Fibroblast of the conjunctiva (primary cell): ENCODE measurements around the gene UGDH.
"Not testable (repeated sequence)": the region's sequence is repeated elsewhere in the genome, so short reads cannot be mapped to it uniquely, and the experiment has no call there.

ENCODE experiments used
- DNase-seq: peaks from one replicate; pipeline ENCODE4 v3.0.0-alpha.2; 2010; ENCODE audit warnings: low read depth

UGDH gene

GRCh38 chr4:39527296-39528060 lies at the start of gene UGDH:
TSS of gene UGDH (minus strand) at chr4:39527439. CDS start at chr4:39521512, 5,927 bp downstream.
- DNase-seq, result peak; percentile 99

DNA sequence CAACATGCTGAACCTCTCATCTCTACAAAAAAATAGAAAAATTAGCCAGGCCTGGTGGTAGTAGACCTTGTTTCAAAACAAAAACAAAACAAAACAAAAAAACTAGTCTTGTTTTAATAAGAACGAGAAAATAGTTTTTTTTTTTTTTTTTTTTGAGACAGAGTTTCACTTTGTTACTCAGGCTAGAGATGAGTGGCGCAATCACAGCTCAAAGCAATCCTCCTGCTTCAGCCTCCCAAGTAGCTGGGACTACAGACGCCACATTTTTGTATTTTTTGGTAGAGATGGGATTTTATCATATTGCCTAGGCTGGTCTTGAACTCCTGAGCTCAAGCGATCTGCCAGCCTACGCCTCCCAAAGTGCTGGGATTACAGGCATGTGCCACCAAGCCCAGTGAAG lies 47.7 kb upstream of the UGDH start:
- DNase-seq, result no peak

- DNase-seq, result no peak
These were observed 44.3 kb upstream of the UGDH start for GRCh38 chr4:39571504-39571903.

- no peak for DNase-seq
These were observed 43.8 kb upstream of the UGDH start for GRCh38 chr4:39571054-39571453.

DNA sequence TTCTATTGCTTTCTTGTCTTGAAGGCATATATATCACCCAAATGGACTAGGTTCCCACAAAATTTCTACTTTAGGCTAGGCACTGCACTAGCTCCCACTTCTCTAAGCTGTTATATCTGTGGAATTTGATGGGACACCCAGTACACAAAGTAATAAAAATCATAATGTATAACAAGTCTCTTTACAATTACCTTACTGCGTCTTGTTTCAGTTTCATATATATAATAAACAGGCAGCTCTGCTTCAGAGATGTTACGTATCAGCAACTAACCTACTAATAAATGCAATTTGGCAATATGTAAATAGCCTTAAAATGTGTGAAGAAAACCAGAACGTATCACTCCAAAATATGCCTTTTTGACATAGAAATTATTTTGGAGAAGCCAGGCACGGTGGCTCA lies 42.0 kb upstream of the UGDH start:
- DNase-seq, result no peak

- no peak for DNase-seq
These were observed 41.6 kb upstream of the UGDH start for GRCh38 chr4:39568805-39569204.

DNA sequence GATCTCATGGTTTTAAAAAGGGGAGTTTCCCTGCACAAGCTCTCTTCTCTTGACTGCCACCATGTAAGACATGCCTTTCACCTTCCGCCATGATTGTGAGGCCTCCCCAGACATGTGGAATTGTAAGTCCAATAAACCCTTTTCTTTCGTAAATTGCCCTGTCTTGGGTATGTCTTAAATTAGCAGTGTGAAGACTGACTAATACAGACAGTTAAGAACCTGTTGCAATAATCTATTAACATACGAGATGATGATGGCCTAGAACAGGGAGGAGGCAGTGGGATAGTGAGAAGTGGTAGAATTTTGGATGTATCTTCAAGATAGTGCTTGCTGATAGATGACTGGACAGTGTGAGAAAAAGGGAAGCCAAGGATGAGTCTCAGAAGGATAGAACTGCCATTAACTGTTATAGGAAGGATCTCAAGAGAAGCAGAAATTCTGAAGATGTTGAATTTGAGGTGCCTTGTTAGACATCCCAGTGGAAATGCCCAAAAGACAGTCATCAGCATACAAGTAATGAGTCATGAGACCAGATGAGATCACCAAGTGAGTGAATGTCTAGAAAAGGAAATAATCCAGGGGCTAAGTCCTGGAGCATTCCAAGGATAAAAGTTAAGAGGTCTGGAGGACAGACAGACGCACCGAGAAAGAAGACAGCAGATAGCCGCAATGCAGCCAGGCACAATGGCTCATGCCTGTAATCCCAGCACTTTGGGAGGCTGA lies 38.8 kb upstream of the UGDH start:
- DNase-seq, result peak; percentile 13

DNA sequence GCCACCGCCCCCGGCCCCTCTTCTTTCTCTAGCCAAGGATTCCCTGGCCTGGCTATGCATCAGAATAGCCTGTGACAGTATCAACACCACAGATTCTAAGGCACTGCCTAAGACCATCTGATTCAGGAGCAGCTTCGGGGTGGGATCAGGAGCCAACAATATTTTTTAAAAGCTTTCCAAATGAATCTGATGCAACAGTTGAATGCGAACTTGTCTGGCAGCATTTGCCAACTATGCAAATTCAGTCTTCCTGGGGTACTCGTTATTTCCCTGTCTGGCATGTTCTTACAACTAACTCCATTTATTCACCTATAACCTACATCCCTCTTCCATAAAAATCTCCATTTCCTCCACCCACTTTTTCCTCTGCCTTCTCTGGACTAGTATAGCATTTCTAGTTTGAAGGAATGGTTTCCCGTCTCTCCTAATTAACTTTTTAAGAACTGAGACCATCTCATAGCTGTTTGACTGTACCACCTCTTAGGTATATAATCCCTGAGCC lies 36.2 kb upstream of the UGDH start:
- peak; percentile 16 for DNase-seq

DNA sequence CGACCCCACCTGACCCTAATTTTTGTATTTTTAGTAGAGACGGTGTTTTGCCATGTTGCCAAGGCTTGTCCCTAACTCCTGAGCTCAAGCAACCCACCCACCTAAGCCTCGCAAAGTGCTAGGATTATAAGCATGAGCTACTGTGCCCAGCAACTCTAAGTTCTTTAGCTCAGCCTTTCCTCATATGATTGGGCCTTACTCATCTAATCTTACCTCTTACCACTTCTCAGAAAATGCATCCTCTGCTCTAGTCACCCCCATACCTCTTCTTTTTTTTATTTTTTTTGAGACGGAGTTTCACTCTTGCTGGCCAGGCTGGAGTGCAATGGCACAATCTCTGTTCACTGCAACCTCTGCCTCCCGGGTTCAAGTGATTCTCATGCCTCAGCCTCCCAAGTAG lies 35.6 kb upstream of the UGDH start:
- DNase-seq, result no peak

DNA sequence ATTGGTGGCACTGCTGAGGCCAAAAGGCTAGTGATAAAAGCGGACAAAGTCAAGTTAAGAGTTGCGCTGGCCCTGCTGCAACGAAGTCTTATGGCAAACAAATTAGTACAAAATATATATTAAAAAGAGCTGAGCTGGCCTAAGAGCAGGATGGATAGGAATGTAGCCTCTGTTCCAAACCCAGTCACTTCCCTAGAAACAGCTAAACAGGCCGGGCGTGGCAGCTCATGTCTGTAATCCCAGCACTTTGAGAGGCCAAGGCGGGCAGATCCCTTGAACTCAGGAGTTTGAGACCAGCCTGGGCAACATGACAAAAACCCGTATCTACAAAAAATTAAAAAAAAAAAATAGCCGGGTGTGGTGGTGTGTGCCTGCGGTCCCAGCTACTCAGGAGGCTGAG lies 32.4 kb upstream of the UGDH start:
- DNase-seq, result no peak

- no peak for DNase-seq
These were observed 28.2 kb upstream of the UGDH start for GRCh38 chr4:39555472-39555871.

DNA sequence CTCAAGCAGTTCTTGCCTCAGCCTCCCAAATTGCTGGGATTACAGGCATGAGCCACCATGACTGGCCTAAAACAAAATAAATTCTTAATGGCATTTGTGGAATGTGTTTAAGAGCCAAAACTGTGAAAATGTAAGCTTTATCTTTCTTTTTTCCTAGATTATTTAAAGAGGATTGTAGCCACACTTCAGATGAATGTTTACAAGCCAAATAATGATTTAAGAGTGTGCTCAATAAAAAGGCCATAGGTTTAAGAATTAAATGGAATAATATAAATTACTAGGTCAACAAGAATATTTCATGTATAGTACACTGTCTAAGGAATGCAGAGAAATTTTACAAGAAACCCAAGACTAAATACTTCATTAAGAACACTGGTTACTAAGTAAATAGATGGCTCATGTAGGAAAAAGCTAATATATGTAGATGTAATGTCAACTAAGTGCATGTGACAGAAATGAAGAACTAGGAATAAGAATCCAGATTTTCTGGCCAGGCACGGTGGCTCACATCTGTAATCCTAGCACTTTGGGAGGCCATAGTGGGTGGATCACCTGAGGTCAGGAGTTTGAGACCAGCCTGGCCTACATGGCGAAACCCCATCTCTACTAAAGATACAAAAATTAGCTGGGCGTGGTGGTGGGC lies 21.3 kb upstream of the UGDH start:
- no peak for DNase-seq

DNA sequence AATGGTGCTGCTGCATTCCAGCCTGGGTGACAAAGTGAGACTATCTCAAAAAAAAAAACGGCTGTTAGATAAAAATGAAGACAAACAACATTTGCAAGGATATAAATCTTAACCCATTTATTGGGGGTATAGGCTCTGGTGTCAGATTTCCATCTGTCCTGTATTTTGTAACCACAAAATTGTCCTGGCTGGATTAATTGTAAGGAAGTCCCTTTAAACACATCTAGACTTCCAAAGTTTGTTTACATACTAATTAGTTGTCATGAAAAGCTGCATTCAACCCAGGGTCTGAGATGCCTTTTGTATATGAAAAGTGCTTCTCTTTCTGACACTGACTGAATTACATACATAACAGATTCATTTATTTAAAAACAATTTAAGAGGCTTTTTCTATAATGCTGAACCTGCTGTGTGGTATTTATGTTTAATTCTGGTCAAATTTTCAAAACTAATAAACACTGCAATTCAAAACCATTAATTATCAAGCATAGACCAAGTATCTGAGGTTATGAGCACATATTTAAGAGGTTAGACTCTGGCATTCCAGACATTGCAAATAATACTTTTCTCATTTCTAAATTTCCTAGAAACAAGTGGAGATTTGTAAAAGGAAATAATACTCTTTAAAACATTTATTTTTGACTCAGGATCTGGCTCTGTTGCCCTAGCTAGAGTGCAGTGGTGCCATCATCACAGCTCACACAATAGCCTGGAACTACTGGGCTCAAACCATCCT lies 17.5 kb upstream of the UGDH start:
- DNase-seq, result no peak

GRCh38 chr4:39544080-39544479 lies 16.8 kb upstream of the UGDH start:
- DNase-seq, result not testable (repeated sequence)

- no peak for DNase-seq
These were observed 15.8 kb upstream of the UGDH start for GRCh38 chr4:39543034-39543433.

- no peak for DNase-seq
These were observed 15.4 kb upstream of the UGDH start for GRCh38 chr4:39542611-39543012.

DNA sequence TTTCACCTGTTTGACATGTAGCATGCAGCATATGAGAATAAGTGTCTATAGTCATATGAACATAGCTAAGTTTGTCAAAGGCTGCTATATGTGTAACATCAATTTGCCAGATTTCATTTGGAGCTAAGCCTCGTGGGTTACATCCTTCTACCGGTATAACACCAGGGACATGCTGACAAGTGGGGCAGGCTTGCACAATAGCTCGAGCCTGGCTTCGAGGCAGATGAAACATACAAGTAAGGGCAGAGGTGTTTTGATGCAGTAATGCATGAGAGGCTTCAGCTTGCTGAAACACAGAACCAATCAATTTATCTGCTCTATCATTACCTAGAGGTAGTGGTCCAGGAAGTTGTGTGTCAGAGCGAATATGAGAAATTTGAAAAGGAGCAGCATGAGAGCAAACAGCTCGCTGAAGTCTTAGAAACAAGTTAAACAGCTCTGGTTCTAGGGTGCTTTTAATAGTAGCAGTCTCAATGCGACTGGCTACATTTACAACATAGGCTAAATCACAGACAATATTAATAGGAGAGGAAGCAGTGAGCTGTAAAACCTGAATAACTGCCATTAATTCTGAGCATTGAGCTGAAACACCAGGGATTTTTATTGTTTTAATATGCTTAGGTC lies 14.9 kb upstream of the UGDH start:
- DNase-seq, result no peak

DNA sequence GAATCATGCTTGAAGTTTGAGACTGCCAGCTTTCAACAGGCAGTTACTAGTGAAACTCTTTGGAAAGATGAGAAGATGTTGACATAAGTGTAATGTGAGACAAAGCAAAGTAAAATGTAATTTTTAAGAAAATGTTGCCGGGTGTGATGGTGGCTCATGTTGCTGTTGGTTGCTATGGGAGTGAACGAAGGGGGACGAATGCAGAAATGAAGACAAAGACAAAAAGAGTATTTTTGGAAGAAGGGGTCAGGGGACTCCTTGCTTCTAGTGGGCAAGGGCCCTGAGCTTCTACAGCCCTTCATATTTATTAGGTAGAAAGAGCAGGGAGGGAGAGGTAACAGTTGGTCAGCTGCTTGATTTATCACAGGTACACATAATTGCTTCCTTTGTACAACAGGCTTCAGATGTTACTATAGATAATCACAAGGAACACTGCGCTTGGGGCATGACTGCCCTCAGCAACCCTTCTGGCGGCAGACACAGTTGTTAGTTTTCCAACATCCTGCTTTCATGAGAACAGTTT lies 11.9 kb upstream of the UGDH start:
- no peak for DNase-seq

- no peak for DNase-seq
These were observed 6.3 kb upstream of the UGDH start for GRCh38 chr4:39533541-39533940.

GRCh38 chr4:39532237-39532636 lies 5.0 kb upstream of the UGDH start:
- not testable (repeated sequence) for DNase-seq

GRCh38 chr4:39530682-39531081 lies 3.4 kb upstream of the UGDH start:
- DNase-seq, result no peak

DNA sequence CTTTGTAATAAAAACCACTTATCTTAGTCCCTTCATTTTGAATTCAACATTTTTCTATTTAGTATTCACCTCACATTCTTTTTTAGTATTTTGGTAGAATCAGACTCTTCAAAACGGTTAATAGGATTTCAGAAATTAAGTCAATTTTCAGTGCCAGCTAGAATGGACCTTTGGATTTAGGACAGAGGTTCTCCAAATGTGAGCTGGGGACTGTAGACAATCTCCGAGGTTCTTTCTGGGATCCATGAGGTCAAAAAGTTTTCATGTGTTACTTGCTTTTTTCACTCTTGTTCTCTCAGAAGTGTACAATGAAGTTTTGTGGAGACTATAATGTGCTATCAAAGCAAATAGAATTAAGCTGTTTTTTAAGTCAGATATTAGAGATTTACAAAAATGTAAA lies 2.3 kb upstream of the UGDH start:
- no peak for DNase-seq
